Measurements from ENCODE around the gene ACADVL.

The ACADVL gene

GRCh38 chr17:7260651-7261378 is 41.1 kb downstream of the ACADVL start:
- peak overlapping the region; percentile 79 for H3K27ac ChIP-seq
- POLR2A ChIA-PET (ENCODE audit: low non-redundant PET): no interaction called here
- CTCF ChIA-PET: interaction anchor here (0.7 kb wide), 1 partner anchor 176 kb away, joined by 3 read pairs; no protein-coding TSS in a partner anchor

GRCh38 chr17:7261379-7262191 is 41.8 kb downstream of the ACADVL start:
- no peak for DNase-seq (ENCODE audit: low spot score)
- peak overlapping the region; percentile 79 for H3K27ac ChIP-seq
- ChIA-PET POLR2A (ENCODE audit: low non-redundant PET) (no interaction called here), CTCF (interaction anchor here (0.7 to 1.8 kb wide), 2 partner anchors 35 to 175 kb away, joined by 3 to 4 read pairs; no protein-coding TSS in a partner anchor)
- no peak for TF ChIP-seq CTCF (conservative IDR thresholded peaks at IDR 0.05; ENCODE audit: low read depth)

More at GRCh38 chr17:7260651-7261378, 41.1 kb downstream of the ACADVL start:
- DNase-seq (ENCODE audit: low spot score): peak; percentile 62
- TF ChIP-seq CTCF (conservative IDR thresholded peaks at IDR 0.05; ENCODE audit: low read depth): no peak

- POLR2A ChIA-PET (ENCODE audit: low non-redundant PET): interaction anchor here (0.6 kb wide), 1 partner anchor 1768 kb away, joined by 3 read pairs; no protein-coding TSS in a partner anchor
- CTCF ChIA-PET: interaction anchor here (1.8 kb wide), 1 partner anchor 34 kb away, joined by 4 read pairs; no protein-coding TSS in a partner anchor
Measured at GRCh38 chr17:7262192-7262934, 42.6 kb downstream of the ACADVL start, which contains the start of gene CLDN7. TSS of gene CLDN7 (minus strand) at chr17:7262478. CDS start at chr17:7262043, 435 bp downstream.

GRCh38 chr17:7262935-7263800 is 43.4 kb downstream of the ACADVL start:
- POLR2A ChIA-PET (ENCODE audit: low non-redundant PET): interaction anchor here (0.6 kb wide), 1 partner anchor 1769 kb away, joined by 3 read pairs; no protein-coding TSS in a partner anchor
- no peak for TF ChIP-seq CTCF (conservative IDR thresholded peaks at IDR 0.05; ENCODE audit: low read depth)
- peak; percentile 79 for DNase-seq (ENCODE audit: low spot score)
- CTCF ChIA-PET: interaction anchor here (0.6 to 1.8 kb wide), 4 partner anchors 33 to 425 kb away, joined by 3 to 5 read pairs (median 4); no protein-coding TSS in a partner anchor
- H3K27ac ChIP-seq: peak overlapping the region; percentile 40

More at GRCh38 chr17:7262192-7262934, 42.6 kb downstream of the ACADVL start, which contains the start of gene CLDN7:
- peak; percentile 95 for DNase-seq (ENCODE audit: low spot score)
- H3K27ac ChIP-seq: peak within 1 kb of the TSS; percentile 79
- TF ChIP-seq CTCF (conservative IDR thresholded peaks at IDR 0.05; ENCODE audit: low read depth): no peak

- CTCF ChIA-PET: interaction anchor here (0.6 to 0.7 kb wide), 2 partner anchors 32 to 66 kb away, joined by 3 to 5 read pairs; no protein-coding TSS in a partner anchor
- POLR2A ChIA-PET (ENCODE audit: low non-redundant PET): interaction anchor here (1.1 kb wide), 1 partner anchor 66 kb away, joined by 3 read pairs; no protein-coding TSS in a partner anchor
- no peak for TF ChIP-seq CTCF (conservative IDR thresholded peaks at IDR 0.05; ENCODE audit: low read depth)
Measured at GRCh38 chr17:7263801-7264078, 44.0 kb downstream of the ACADVL start.

More at GRCh38 chr17:7263801-7264078, 44.0 kb downstream of the ACADVL start:
- no peak for DNase-seq (ENCODE audit: low spot score)
- peak overlapping the region; percentile 40 for H3K27ac ChIP-seq
